GM12878 (cell line): ENCODE measurements around the gene S100G. TPM values are rescaled to one million over a fixed set of nuclear protein-coding genes. Genes with fewer than 3 reads are reported as not detected.
"Not testable (repeated sequence)": the region's sequence is repeated elsewhere in the genome, so short reads cannot be mapped to it uniquely, and the experiment has no call there.

ENCODE experiments used
- ATAC-seq: fragments of 200-7000 bp; cut with Tn5 transposase; 3 replicates; pipeline ENCODE4 v1.9.1; 2020; ENCODE audit warnings: mild to moderate bottlenecking, moderate library complexity
- BruUV-seq: library from RNA; stranded (reverse); fragments of 400-500 nt; replicated peaks from 2 replicates; lab custom pipeline; 2021; lab: Mats Ljungman, UMichigan
- CTCF ChIA-PET: fragments of 300-600 bp; sonication (Branson Sonifier 250); formaldehyde crosslinking; extraction: SDS; loops from one replicate; lab custom pipeline; 2021; ENCODE audit warnings: inconsistent platforms; lab: Yijun Ruan, JAX
- POLR2A ChIA-PET: fragments of 350-600 bp; formaldehyde crosslinking; extraction: SDS; loops from one replicate; lab custom pipeline; 2021; ENCODE audit warnings: inconsistent platforms; lab: Charles Lee
- RAD21 ChIA-PET: fragments of 300-600 bp; sonication (Branson Sonifier 250); formaldehyde crosslinking; loops from one replicate; lab custom pipeline; 2023; ENCODE audit warnings: antibody characterized with exemption; ENCODE audit not compliant: unreplicated experiment; lab: Charles Lee
- SMC1A ChIA-PET: fragments of 300-600 bp; sonication (Branson Sonifier 250); formaldehyde crosslinking; loops from one replicate; lab custom pipeline; 2023; ENCODE audit not compliant: unreplicated experiment, uncharacterized antibody; lab: Charles Lee
- DNase-seq: peaks from one replicate; pipeline ENCODE4 v3.0.0-alpha.2; 2011; ENCODE audit warnings: low read depth, low spot score
- FAIRE-seq: peaks from 3 replicates; lab custom pipeline; 2011; peaks lifted over from hg19 to GRCh38; lab: Jason Lieb, UNC
- H2AFZ ChIP-seq: 2 replicates; pipeline ENCODE4 v1.6.0; 2011; ENCODE audit warnings: low read depth, low read length, control low read depth; ENCODE audit not compliant: control insufficient read depth
- H3K27ac ChIP-seq: 2 replicates; pipeline ENCODE4 v1.5.1; 2011; ENCODE audit warnings: control low read depth; ENCODE audit not compliant: control insufficient read depth, insufficient read depth
- H3K27me3 ChIP-seq, 2 experiments: replicated peaks in 1 of 2; 2 replicates each; pipeline versions ENCODE4 v1.6.0 to v1.6.1; 2011; ENCODE audit warnings: low read length in 1 of 2; ENCODE audit not compliant: control insufficient read depth in 2 of 2, insufficient read depth in 2 of 2
- H3K36me3 ChIP-seq, 2 experiments: 2 replicates each; pipeline ENCODE4 v1.5.1; 2011; ENCODE audit warnings: low read length in 1 of 2; ENCODE audit not compliant: control insufficient read depth in 2 of 2, insufficient read depth in 2 of 2
- H3K4me1 ChIP-seq: 2 replicates; pipeline ENCODE4 v1.6.1; 2011; ENCODE audit warnings: mild to moderate bottlenecking, low read length, moderate library complexity, mixed read lengths; ENCODE audit not compliant: control insufficient read depth, insufficient read depth
- H3K4me2 ChIP-seq: 2 replicates; pipeline ENCODE4 v1.6.0; 2011; ENCODE audit warnings: control low read depth; ENCODE audit not compliant: control insufficient read depth, insufficient read depth
- H3K4me3 ChIP-seq: fragments of 200-600 bp; sonication (generic); 2 replicates; pipeline ENCODE4 v1.5.1; 2016
- H3K79me2 ChIP-seq: 2 replicates; pipeline ENCODE4 v1.6.0; 2011; ENCODE audit warnings: low read length; ENCODE audit not compliant: control insufficient read depth, insufficient read depth
- H3K9ac ChIP-seq: 2 replicates; pipeline ENCODE4 v1.8.0; 2011; ENCODE audit warnings: low read length, control low read depth, mixed read lengths; ENCODE audit not compliant: control insufficient read depth, insufficient read depth
- H3K9me3 ChIP-seq: replicated peaks from 3 replicates; pipeline ENCODE4 v1.5.1; 2011; ENCODE audit warnings: mild to moderate bottlenecking, low read length; ENCODE audit not compliant: control insufficient read depth, insufficient read depth
- H4K20me1 ChIP-seq: 2 replicates; pipeline ENCODE4 v1.6.0; 2011; ENCODE audit not compliant: control insufficient read depth, insufficient read depth
- PKNOX1 ChIP-seq: fragments of 450-650 bp; IDR thresholded peaks from 2 replicates; pipeline ENCODE4 v1.6.1; 2016; ENCODE audit warnings: mild to moderate bottlenecking
- ZNF687 ChIP-seq: fragments of 450-650 bp; IDR thresholded peaks from 2 replicates; pipeline ENCODE4 v1.6.1; 2017; ENCODE audit warnings: mild to moderate bottlenecking, moderate library complexity
- WGBS: methylation state at CpG from one replicate; pipeline ENCODE4 v1.1.6; 2016; ENCODE audit warnings: low lambda C conversion rate; ENCODE audit not compliant: insufficient replicate concordance, insufficient coverage; ENCODE audit errors: missing lambda C conversion rate; 5-methylcytosine and 5-hydroxymethylcytosine counted together
- in situ Hi-C: fragments of 300-500 bp; cut with MboI; formaldehyde crosslinking; loops from 9 replicates; pipeline ENCODE4 v1.14.3; 2018; ENCODE audit warnings: mixed read lengths
- intact Hi-C: fragments of 100-400 bp; cut with micrococcal nuclease; formaldehyde crosslinking; loops from one replicate; pipeline ENCODE4 v1.14.2; 2022; ENCODE audit not compliant: unreplicated experiment
- polyA plus RNA-seq, 11 experiments: library from polyadenylated mRNA; depleted of rRNA in 4 of 11; unstranded in 6 of 11; stranded (reverse) in 5 of 11; fragments of >200 nt; fragmentation: Nextera tagmentation in 4 of 11; fragmentation: Illumina TruSeq in 1 of 11; extraction: Ambion mirVana in 4 of 11; extraction: Trizol in 1 of 11; gene quantifications; 1 replicate in 1 of 11; 2 replicates in 10 of 11; pipeline versions ENCODE4 v1.2.1 to v1.2.3, GENCODE V29; 2011 to 2016; ENCODE audit warnings: inconsistent platforms in 2 of 11, missing spikeins in 2 of 11, low read depth in 1 of 11
- total RNA-seq, 4 experiments: library from RNA; depleted of rRNA in 3 of 4; stranded (reverse); fragments of >200 nt in 3 of 4; fragmentation: Illumina TruSeq in 1 of 4; extraction: Trizol in 1 of 4; gene quantifications; 2 replicates each; pipeline versions ENCODE4 v1.2.1 to v1.2.3, GENCODE V29; 2013 to 2021

The S100G gene
- total and polyA plus RNA-seq, 10 of the 15 experiments (the other 5 are each of a cell fraction or from before 2014, with no cell fraction given): not detected

GRCh38 chrX:16610654-16611053, 39.3 kb upstream of the S100G start:
- H3K4me2 ChIP-seq, H3K36me3 ChIP-seq, H2AFZ ChIP-seq, CTCF ChIA-PET, H3K4me1 ChIP-seq, FAIRE-seq, H3K27me3 ChIP-seq, H3K79me2 ChIP-seq, H3K9me3 ChIP-seq, intact Hi-C loops, RAD21 ChIA-PET, H3K27ac ChIP-seq, POLR2A ChIA-PET, in situ Hi-C loops, H3K4me3 ChIP-seq, H4K20me1 ChIP-seq, BruUV-seq, ATAC-seq, H3K9ac ChIP-seq, DNase-seq: not testable (repeated sequence)
- 51% methylated on average over 3 of the region's 3 CpGs for WGBS
- SMC1A ChIA-PET: interaction anchor here (1.3 kb wide), 1 partner anchor 28 kb away, joined by 3 read pairs; no protein-coding TSS in a partner anchor

- WGBS: 58% methylated on average over 6 of the region's 6 CpGs
- Histone ChIP-seq H4K20me1 (no peaks in the 10 kb centered on the region), H3K4me3 (no peak overlapping the region), H3K36me3 (0 out of 4 replicates have a peak, but pooled peaks cover 0 to 1% of the 10 kb centered on the region in 2 experiments), H3K27me3 (no peaks in the 10 kb centered on the region), H3K4me2 (no peak overlapping the region), H3K9ac (no peak overlapping the region), H3K4me1 (no peaks in the 10 kb centered on the region), H3K79me2 (no peaks in the 10 kb centered on the region), H3K9me3 (no peaks in the 10 kb centered on the region)
- no peak for FAIRE-seq
- intact Hi-C loops: no loop called here
- no peak for ATAC-seq
- in situ Hi-C loops: no loop called here
- RAD21 ChIA-PET: no interaction called here
- SMC1A ChIA-PET: interaction anchor here (2.2 kb wide), 1 partner anchor 9 kb away, joined by 5 read pairs; no protein-coding TSS in a partner anchor
- BruUV-seq: no TSS peak
- CTCF ChIA-PET: no interaction called here
- POLR2A ChIA-PET: no interaction called here
- DNase-seq: no peak
- no peak for TF ChIP-seq ZNF687
- TF ChIP-seq PKNOX1: no peak
- TF ChIP-seq, all 136 proteins: peak for 0
- Histone ChIP-seq H2AFZ (no peak overlapping the region), H3K27ac (no peak overlapping the region)
Measured at GRCh38 chrX:16612257-16612897, 37.6 kb upstream of the S100G start.
